Progenitor cell of endocrine pancreas (in vitro differentiated cells): ENCODE measurements around the gene NFIB. TPM values are rescaled to one million over a fixed set of nuclear protein-coding genes. Genes with fewer than 3 reads are reported as not detected.

Source experiments
- DNase-seq: peaks from one replicate; pipeline ENCODE4 v3.0.0; 2021; ENCODE audit warnings: low spot score; ENCODE audit not compliant: unreplicated experiment
- H3K27ac Mint-ChIP-seq: 2 replicates; pipeline ENCODE4 v1.8.0; 2021; ENCODE audit warnings: mild to moderate bottlenecking, moderate library complexity, mixed read lengths
- H3K27me3 Mint-ChIP-seq: 2 replicates; pipeline ENCODE4 v1.8.0; 2021; ENCODE audit warnings: mixed read lengths
- H3K36me3 Mint-ChIP-seq: 2 replicates; pipeline ENCODE4 v1.8.0; 2022; ENCODE audit warnings: mixed read lengths; ENCODE audit not compliant: insufficient read depth
- H3K4me1 Mint-ChIP-seq: 2 replicates; pipeline ENCODE4 v1.8.0; 2021; ENCODE audit warnings: low read depth, mixed read lengths
- H3K4me3 Mint-ChIP-seq: 2 replicates; pipeline ENCODE4 v1.8.0; 2021; ENCODE audit warnings: low read depth, mild to moderate bottlenecking, moderate library complexity, mixed read lengths
- H3K9me3 Mint-ChIP-seq: 2 replicates; pipeline ENCODE4 v1.8.0; 2021; ENCODE audit warnings: low read depth, mixed read lengths
- total RNA-seq: library from RNA; stranded (reverse); gene quantifications from 2 replicates; pipeline ENCODE4 v1.2.1, GENCODE V29; 2021
- TF ChIP-seq, protein P1 (sequence below): fragments of 200-600 bp; sonication (generic); IDR thresholded peaks from one replicate; pipeline ENCODE4 v1.5.0; 2021; ENCODE audit warnings: antibody characterized with exemption, mild to moderate bottlenecking; ENCODE audit not compliant: unreplicated experiment

Gene NFIB
- total RNA-seq, 1 donor from 2014 or later = 15.5 TPM

DNA sequence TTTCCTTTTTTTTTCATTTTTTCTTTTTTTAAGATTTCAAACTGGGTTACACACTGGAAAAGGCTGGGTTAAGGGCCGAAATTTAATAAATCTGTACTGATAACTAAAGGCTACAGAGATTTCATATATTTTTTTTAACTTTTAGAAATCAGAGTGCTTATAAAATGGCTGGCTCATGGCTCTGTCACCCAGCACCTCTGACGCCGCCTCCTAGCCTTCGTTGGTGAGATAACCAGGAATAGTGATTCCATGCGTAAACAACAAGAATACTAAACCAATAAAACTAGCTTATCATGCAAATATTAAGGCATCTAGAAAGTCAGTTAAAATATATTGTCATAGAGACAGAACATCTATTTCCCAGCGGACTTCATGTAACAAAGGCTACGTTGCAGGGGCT is 226.4 kb downstream of the NFIB start:
- no peak overlapping the region for H3K4me3 Mint-ChIP-seq
- H3K27ac Mint-ChIP-seq = no peak overlapping the region

DNA sequence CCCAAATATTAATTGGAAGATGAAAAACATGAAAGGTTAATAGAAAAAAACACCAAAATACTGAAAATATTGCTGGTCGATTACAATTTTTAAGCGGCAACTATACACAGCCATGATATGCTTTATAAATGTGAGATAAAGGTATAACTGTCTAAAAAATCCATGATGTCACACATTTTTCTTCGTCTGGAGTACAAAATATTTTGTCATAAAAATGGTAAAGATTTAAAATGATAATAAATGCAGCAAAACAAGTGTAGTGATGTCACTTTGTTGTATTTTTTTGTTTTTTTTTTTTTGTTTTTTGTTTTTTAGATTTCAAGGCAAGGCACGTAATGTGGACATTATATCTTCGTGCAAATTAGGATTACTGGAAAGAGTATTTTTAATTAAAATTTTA is 227.4 kb downstream of the NFIB start:
- TF ChIP-seq, protein P1, sequence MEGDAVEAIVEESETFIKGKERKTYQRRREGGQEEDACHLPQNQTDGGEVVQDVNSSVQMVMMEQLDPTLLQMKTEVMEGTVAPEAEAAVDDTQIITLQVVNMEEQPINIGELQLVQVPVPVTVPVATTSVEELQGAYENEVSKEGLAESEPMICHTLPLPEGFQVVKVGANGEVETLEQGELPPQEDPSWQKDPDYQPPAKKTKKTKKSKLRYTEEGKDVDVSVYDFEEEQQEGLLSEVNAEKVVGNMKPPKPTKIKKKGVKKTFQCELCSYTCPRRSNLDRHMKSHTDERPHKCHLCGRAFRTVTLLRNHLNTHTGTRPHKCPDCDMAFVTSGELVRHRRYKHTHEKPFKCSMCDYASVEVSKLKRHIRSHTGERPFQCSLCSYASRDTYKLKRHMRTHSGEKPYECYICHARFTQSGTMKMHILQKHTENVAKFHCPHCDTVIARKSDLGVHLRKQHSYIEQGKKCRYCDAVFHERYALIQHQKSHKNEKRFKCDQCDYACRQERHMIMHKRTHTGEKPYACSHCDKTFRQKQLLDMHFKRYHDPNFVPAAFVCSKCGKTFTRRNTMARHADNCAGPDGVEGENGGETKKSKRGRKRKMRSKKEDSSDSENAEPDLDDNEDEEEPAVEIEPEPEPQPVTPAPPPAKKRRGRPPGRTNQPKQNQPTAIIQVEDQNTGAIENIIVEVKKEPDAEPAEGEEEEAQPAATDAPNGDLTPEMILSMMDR = no peak
- Mint-ChIP-seq H3K4me3 (no peak overlapping the region), H3K36me3 (no peaks in the 10 kb centered on the region), H3K9me3 (no peaks in the 10 kb centered on the region), H3K27me3 (no peaks in the 10 kb centered on the region), H3K4me1 (peaks cover 9% of the 10 kb centered on the region), H3K27ac (no peak overlapping the region)
- DNase-seq = no peak

More for the DNA sequence above, 226.4 kb downstream of the NFIB start:
- Mint-ChIP-seq H3K36me3 (no peaks in the 10 kb centered on the region), H3K9me3 (no peaks in the 10 kb centered on the region), H3K27me3 (no peaks in the 10 kb centered on the region), H3K4me1 (peaks cover 9% of the 10 kb centered on the region)
- no peak for DNase-seq
- TF ChIP-seq, protein P1 = no peak

DNA sequence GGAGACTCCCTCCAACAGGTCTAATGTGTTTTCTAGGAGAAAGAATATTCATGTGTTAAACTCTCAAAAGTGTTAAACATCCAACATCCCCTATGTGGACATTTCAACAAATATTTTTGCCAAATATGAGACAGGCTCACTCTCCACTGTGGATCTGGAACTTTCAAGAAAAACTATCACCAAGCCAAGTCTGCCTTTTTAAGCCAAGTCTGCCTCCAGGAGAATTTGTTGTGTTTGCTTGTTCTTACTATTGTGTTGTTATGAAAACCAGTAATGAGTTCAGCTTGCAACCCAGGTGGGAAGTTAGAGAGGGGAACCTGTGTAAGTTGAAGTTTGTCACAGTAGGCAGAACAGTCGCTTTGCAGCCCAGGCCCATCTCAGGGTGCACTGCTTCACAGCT is 228.1 kb downstream of the NFIB start:
- H3K9me3 Mint-ChIP-seq = no peaks in the 10 kb centered on the region
- no peak for DNase-seq
- no peaks in the 10 kb centered on the region for H3K27me3 Mint-ChIP-seq
- H3K4me1 Mint-ChIP-seq = peaks cover 9% of the 10 kb centered on the region
- no peak overlapping the region for H3K27ac Mint-ChIP-seq
- no peaks in the 10 kb centered on the region for H3K36me3 Mint-ChIP-seq
- no peak overlapping the region for H3K4me3 Mint-ChIP-seq
- TF ChIP-seq, protein P1 = no peak

DNA sequence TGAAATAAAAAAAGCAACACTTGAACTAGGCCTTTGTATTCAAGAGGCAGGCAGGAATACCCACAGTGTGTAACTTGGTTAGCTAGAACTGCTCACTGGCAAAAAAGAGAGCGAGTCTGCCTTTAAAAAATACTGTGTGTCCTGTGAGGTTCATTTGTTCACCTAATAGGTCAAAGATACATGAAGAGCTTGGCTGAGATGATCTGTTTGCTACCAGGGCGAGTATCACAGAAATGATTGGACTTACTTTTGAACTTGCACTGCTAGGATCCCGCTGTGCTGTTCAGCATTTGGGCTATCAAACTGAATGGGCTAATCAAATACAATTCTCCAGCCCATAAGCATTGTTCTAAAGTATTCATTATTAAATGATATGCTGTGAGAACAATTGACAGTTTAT is 229.1 kb downstream of the NFIB start:
- Mint-ChIP-seq H3K4me1 (peaks cover 9% of the 10 kb centered on the region), H3K36me3 (no peaks in the 10 kb centered on the region), H3K27ac (no peak overlapping the region), H3K4me3 (no peak overlapping the region), H3K27me3 (no peaks in the 10 kb centered on the region), H3K9me3 (no peaks in the 10 kb centered on the region)
- DNase-seq = no peak
- TF ChIP-seq, protein P1 = no peak

DNA sequence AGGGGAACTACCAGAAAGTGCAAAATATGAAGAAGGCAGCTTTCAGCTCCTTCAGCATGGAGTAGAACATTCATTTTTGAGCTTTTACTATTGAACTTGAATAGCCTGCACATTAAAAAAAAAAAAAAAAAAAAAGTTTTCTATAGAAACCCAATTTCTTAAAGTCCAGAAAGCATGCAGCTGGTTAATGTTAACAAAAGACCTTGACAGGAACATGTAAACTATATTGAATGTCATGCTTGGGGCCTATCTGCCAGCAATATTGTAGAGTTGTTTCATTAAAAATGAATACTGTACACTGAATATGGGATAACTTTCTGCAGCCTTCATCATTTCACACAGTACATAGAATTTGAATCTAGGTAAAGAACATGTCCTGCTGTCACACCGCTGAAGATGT is 230.6 kb downstream of the NFIB start:
- Mint-ChIP-seq H3K4me1 (peaks cover 3% of the 10 kb centered on the region), H3K4me3 (no peak overlapping the region), H3K27ac (no peak overlapping the region), H3K9me3 (no peaks in the 10 kb centered on the region), H3K27me3 (peaks cover 5% of the 10 kb centered on the region), H3K36me3 (no peaks in the 10 kb centered on the region)
- TF ChIP-seq, protein P1 = no peak
- no peak for DNase-seq

GRCh38 chr9:14082732-14083131 is 231.2 kb downstream of the NFIB start:
- Mint-ChIP-seq H3K27ac (no peak overlapping the region), H3K9me3 (no peaks in the 10 kb centered on the region), H3K4me3 (no peak overlapping the region), H3K36me3 (no peaks in the 10 kb centered on the region), H3K27me3 (peaks cover 5% of the 10 kb centered on the region), H3K4me1 (peaks cover 3% of the 10 kb centered on the region)
- TF ChIP-seq, protein P1 = no peak
- no peak for DNase-seq
